ENCODE results near the gene ASIP.

DNA sequence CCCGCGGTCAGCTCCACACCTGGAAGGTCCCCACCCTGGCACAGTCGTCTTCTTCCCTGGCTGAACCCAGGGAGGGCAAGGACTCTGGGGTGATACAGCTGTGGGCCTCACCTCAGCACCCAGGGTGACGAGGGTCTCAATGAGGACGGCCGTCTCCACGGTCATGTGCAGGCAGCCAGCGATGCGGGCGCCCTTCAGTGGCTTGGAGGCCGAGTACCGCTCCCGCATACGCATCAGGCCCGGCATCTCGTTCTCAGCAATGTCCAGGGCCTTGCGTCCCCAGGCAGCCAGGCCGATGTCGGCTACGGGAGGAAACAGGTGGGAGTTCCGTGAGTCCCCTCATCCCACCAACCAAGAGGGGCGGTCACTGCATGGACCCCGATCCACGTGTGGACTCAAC lies 54.1 kb downstream of the ASIP start:
- TF ChIP-seq, protein P1, sequence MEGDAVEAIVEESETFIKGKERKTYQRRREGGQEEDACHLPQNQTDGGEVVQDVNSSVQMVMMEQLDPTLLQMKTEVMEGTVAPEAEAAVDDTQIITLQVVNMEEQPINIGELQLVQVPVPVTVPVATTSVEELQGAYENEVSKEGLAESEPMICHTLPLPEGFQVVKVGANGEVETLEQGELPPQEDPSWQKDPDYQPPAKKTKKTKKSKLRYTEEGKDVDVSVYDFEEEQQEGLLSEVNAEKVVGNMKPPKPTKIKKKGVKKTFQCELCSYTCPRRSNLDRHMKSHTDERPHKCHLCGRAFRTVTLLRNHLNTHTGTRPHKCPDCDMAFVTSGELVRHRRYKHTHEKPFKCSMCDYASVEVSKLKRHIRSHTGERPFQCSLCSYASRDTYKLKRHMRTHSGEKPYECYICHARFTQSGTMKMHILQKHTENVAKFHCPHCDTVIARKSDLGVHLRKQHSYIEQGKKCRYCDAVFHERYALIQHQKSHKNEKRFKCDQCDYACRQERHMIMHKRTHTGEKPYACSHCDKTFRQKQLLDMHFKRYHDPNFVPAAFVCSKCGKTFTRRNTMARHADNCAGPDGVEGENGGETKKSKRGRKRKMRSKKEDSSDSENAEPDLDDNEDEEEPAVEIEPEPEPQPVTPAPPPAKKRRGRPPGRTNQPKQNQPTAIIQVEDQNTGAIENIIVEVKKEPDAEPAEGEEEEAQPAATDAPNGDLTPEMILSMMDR (IDR thresholded peaks at IDR 0.05 in 4 of 5, conservative IDR thresholded peaks at IDR 0.05 in 1 of 5), result no peak
- no peak for TF ChIP-seq POLR2A (IDR thresholded peaks at IDR 0.05)

Data from gastrocnemius medialis (tissue), 4 donors.